Ascending aorta (tissue), 2 donors: Measurements from ENCODE around the gene IL3. TPM values are rescaled to one million over a fixed set of nuclear protein-coding genes. Genes with fewer than 3 reads are reported as not detected.

Experiments used
- DNase-seq, 2 donors: peaks; one replicate each; pipeline ENCODE4 v3.0.0-alpha.2; 2019; ENCODE audit warnings: low spot score in 2 of 2
- H3K27ac ChIP-seq, 2 donors: fragments of 200-600 bp; sonication (generic); one replicate each; pipeline ENCODE4 v1.5.1; 2016 to 2017; ENCODE audit warnings: mild to moderate bottlenecking in 1 of 2
- H3K27me3 ChIP-seq: fragments of 200-600 bp; sonication (generic); one replicate; pipeline ENCODE4 v1.5.1; 2017
- H3K36me3 ChIP-seq, 2 donors: fragments of 200-600 bp; sonication (generic); one replicate each; pipeline ENCODE4 v1.5.1; 2016
- H3K4me1 ChIP-seq, 2 donors: fragments of 200-600 bp; sonication (generic); one replicate each; pipeline ENCODE4 v1.5.1; 2016 to 2017; ENCODE audit warnings: mild to moderate bottlenecking in 1 of 2
- H3K4me3 ChIP-seq, 2 donors: fragments of 200-600 bp; sonication (generic); one replicate each; pipeline ENCODE4 v1.5.1; 2016 to 2017; ENCODE audit warnings: mild to moderate bottlenecking in 1 of 2
- H3K9me3 ChIP-seq, 2 donors: fragments of 200-600 bp; sonication (generic); one replicate each; pipeline ENCODE4 v1.5.1; 2016
- CTCF ChIP-seq, 3 experiments: fragments of 200-600 bp in 2 of 3; fragments of 450-650 bp in 1 of 3; sonication (generic) in 2 of 3; IDR thresholded peaks; one replicate each; pipeline ENCODE4 v1.5.1; 2016 to 2019; ENCODE audit warnings: antibody characterized with exemption in 3 of 3, mild to moderate bottlenecking in 1 of 3, moderate library complexity in 1 of 3
- intact Hi-C: fragments of 100-400 bp; cut with DNase I; formaldehyde crosslinking; loops from one replicate; pipeline ENCODE4 v1.15.1; 2023
- total RNA-seq: library from RNA; depleted of rRNA; stranded (reverse); fragments of >200 nt; gene quantifications from one replicate; pipeline ENCODE4 v1.1.0, GENCODE V29; 2016

Gene IL3
- total RNA-seq, 1 donor from 2014 or later = not detected

- Histone ChIP-seq H3K9me3 (no peaks in the 10 kb centered on the region), H3K4me1 (no peaks in the 10 kb centered on the region), H3K4me3 (no peak overlapping the region), H3K27ac (no peak overlapping the region), H3K36me3 (no peaks in the 10 kb centered on the region), H3K27me3 (no peaks in the 10 kb centered on the region)
- intact Hi-C loops = no loop called here
- no peak for TF ChIP-seq CTCF (IDR thresholded peaks at IDR 0.05)
- no peak for DNase-seq
These were observed 37.0 kb upstream of the IL3 start for GRCh38 chr5:132023258-132024116.

- Histone ChIP-seq H3K27ac (no peak overlapping the region), H3K9me3 (no peaks in the 10 kb centered on the region), H3K36me3 (no peaks in the 10 kb centered on the region), H3K4me3 (no peak overlapping the region), H3K4me1 (no peaks in the 10 kb centered on the region), H3K27me3 (no peaks in the 10 kb centered on the region)
- DNase-seq = no peak
- TF ChIP-seq CTCF (IDR thresholded peaks at IDR 0.05) = no peak
- intact Hi-C loops = no loop called here
These were observed 36.4 kb upstream of the IL3 start for GRCh38 chr5:132024117-132024435.

- no peak for DNase-seq
- Histone ChIP-seq H3K27me3 (no peaks in the 10 kb centered on the region), H3K36me3 (no peaks in the 10 kb centered on the region), H3K4me1 (no peaks in the 10 kb centered on the region), H3K4me3 (no peak overlapping the region), H3K9me3 (no peaks in the 10 kb centered on the region), H3K27ac (no peak overlapping the region)
- no peak for TF ChIP-seq CTCF (IDR thresholded peaks at IDR 0.05)
- intact Hi-C loops = no loop called here
These were observed 35.6 kb upstream of the IL3 start for GRCh38 chr5:132024789-132025402.

- Histone ChIP-seq H3K9me3 (no peaks in the 10 kb centered on the region), H3K36me3 (no peaks in the 10 kb centered on the region), H3K27ac (no peak overlapping the region), H3K27me3 (no peaks in the 10 kb centered on the region), H3K4me3 (no peak overlapping the region), H3K4me1 (no peaks in the 10 kb centered on the region)
- no peak for TF ChIP-seq CTCF (IDR thresholded peaks at IDR 0.05)
- intact Hi-C loops = no loop called here
- DNase-seq = no peak
These were observed 35.0 kb upstream of the IL3 start for GRCh38 chr5:132025403-132025971.

- H3K9me3 ChIP-seq = no peaks in the 10 kb centered on the region
- H3K4me3 ChIP-seq = no peak overlapping the region
- no peaks in the 10 kb centered on the region for H3K36me3 ChIP-seq
- no peak for TF ChIP-seq CTCF (IDR thresholded peaks at IDR 0.05)
- DNase-seq = no peak
- H3K27ac ChIP-seq = no peak overlapping the region
- intact Hi-C loops = no loop called here
- no peaks in the 10 kb centered on the region for H3K4me1 ChIP-seq
- no peaks in the 10 kb centered on the region for H3K27me3 ChIP-seq
These were observed 33.9 kb upstream of the IL3 start for GRCh38 chr5:132026516-132027008.
